Stimulated activated CD8-positive, alpha-beta memory T cell treated with anti-CD3 and anti-CD28 coated beads, Interleukin-2, amount 100 ng/mL, for 48 hours (primary cell): ENCODE data around the gene ZNF768.
"Not testable (repeated sequence)": the region's sequence is repeated elsewhere in the genome, so short reads cannot be mapped to it uniquely, and the experiment has no call there.

Experiments used
- DNase-seq, 2 donors: peaks; one replicate each; pipeline ENCODE4 v3.0.0-alpha.2; 2020; ENCODE audit warnings: low read depth in 2 of 2

ZNF768 gene

GRCh38 chr16:30555315-30556124, 29.2 kb upstream of the ZNF768 start:
- DNase-seq = no peak

GRCh38 chr16:30554557-30555314, 28.4 kb upstream of the ZNF768 start:
- DNase-seq = no peak

GRCh38 chr16:30553393-30553899, 27.1 kb upstream of the ZNF768 start:
- DNase-seq = no peak

DNA sequence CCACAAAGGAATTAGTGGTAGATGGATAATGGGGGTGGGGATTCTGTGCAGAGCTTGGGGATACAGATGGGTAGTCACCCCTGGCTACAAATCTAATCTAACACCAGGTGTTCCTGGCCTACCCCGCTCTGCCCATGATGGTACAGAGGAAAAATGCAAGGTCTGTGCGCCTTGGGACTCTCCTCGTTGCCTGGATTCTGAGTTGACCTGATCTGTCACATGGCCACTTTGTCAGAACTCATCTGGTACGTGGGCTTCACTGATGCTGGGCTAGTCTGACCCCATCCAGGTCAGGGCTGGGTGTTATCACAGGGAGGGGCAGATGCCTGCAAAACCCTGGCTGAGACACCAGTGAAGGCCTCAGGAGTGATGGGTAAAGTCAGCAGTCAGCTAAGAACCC, 26.6 kb upstream of the ZNF768 start:
- DNase-seq = no peak

- peak in 1 of 2 donors; percentile 44 for DNase-seq
These were observed 25.4 kb upstream of the ZNF768 start for GRCh38 chr16:30551781-30552180.

DNA sequence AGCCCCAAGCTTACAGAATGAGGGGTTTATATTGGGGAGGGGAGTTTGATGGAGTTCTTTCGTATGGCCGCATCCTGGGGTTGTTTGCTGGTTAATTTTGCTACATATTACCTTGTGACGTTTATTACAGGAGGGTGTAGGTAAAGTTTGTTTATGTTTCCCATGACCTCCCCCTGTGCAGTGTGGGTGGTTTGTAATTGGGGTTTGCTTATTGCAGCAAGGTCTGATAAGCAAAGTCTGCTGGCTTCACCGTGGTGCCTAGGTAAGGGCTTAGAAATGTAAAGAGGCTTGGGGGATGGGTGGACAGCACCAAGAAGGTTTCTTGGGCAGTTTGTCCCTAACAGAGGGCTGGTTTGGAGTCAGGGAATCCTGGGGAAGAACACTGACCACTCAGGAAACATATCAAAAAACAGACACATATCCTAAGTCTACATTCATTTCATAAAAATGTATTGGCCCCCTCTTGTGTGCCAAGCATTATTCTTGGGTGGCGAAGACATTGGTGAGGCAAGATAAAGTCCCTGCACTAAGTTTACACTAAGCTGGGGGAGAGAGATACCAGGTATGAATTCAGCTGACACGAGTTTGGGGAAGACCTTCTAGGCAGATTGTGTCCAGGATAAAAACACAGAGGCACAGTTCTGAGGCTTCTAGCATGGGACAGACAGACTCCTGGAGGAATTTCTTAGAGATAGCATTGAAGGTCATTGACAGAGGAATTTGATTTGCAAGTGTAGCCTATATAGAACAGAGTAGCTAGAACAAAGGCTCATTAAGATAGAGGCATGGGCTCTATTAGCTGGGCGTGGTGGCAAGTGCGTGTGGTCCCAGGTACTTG, 22.3 kb upstream of the ZNF768 start:
- DNase-seq = no peak

DNA sequence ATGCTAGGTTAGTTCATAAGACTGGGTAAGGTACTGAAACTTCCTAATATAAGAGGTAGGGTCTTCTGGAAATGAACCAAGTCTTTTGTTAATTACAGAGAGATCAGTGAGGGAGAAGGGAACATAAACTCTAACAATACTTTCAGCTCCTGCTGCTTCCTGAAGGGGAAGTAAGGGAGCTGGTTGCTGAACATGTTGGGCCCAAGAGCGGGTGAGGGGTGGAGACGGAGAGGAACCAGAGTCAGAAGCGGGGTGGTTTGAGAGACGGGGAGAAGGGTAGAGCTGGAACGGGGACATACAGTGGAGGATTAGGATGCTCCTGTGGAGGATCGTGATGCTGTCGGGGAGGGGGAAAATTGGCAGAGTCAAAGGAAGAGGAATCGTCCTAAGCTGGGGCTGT, 19.7 kb upstream of the ZNF768 start:
- DNase-seq = no peak

DNA sequence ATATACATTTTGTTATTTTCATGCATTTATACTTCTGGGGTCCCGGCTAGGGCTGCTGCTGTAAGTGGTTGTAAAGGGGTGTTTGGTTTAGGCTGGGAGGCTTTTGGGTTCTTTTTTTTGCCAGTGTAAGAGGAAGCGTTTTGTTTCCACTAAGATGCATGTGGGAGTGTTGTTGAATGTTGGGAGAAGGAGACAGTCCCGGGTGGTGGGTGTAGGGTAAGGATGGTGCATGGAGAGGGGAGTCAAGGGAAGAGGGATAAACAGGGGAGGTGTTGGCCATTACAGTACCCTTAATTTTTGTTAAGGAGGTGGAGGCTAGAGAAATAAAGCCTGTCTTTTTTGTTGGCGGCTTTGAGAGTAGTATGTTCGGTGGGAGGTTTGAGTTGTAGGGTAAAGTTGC, 16.7 kb upstream of the ZNF768 start:
- DNase-seq = no peak

- DNase-seq = no peak
These were observed 15.3 kb upstream of the ZNF768 start for GRCh38 chr16:30541502-30542329.

DNA sequence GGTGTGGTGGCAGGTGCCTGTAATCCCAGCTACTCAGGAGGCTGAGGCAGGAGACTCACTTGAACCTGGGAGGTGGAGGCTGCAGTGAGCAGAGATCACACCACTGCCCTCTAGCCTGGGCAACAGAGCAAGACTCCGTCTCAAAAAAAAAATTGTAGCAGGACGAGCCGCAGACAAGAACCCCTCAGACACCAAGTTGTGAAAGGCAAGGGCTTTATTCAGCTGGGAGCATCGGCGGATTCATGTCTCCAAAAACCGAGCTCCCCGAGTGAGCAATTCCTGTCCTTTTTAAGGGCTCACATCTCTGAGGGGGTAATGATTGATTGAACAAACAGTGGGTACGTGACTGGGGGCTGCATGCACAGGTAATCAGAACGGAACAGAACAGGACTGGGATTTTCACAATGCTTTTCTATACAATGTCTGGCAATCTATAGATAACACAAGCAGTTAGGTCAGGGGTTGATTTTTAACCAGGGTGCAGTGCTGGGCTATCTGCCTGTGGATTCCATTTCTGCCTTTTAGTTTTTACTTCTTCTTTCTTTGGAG, 14.6 kb upstream of the ZNF768 start:
- not testable (repeated sequence) for DNase-seq

GRCh38 chr16:30539986-30540526, 13.7 kb upstream of the ZNF768 start:
- DNase-seq = not testable (repeated sequence)

GRCh38 chr16:30539000-30539964, 12.9 kb upstream of the ZNF768 start:
- DNase-seq = no peak

DNA sequence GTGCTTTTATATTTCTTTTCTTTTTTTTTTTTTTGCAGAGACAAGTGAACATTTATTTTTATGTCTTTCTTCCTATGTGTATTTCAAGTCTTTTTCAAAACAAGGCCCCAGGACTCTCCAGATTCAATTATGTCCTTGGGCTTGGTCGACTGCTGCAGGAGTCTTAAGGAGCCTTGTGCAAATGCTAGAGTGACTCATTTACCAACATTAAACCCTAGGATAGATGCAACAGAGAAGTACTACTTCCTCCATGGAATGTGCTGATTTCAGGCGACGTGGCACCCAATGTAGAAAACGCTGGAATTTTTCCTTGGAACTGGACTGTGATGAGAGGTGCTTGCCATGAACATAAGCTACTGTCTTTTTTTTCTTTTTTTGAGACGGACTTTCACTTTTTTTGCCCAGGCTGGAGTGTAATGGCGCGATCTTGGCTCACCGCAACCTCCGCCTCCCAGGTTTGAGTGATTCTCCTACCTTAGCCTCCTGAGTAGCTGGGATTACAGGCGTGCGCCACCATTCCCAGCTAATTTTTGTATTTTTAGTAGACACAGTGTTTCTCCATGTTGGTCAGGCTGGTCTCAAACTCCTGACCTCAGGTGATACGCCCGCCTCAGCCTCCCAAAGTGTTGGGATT, 10.1 kb upstream of the ZNF768 start:
- DNase-seq = not testable (repeated sequence)

DNA sequence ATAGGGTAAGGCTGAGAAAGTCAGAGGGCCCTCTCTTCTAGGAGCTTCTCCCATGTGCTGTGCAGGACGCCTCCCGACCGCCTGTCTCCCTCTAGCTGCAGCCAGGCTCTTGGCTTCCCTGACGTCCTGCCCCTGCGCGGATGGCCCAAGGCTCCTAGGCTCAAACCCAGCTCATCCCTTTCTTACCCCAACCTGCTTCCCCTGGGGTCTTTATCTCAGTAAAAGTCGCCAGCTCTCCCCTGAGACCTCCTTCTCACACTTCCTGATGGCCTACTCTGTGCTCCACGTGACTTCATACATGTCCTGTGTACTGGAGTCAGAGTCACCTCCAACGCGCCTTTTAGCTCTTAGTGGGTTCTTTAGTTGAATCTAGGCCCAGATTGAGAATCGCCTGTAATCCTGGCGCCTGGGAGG, 9.4 kb upstream of the ZNF768 start:
- peak in 1 of 2 donors; percentile 49 for DNase-seq

DNA sequence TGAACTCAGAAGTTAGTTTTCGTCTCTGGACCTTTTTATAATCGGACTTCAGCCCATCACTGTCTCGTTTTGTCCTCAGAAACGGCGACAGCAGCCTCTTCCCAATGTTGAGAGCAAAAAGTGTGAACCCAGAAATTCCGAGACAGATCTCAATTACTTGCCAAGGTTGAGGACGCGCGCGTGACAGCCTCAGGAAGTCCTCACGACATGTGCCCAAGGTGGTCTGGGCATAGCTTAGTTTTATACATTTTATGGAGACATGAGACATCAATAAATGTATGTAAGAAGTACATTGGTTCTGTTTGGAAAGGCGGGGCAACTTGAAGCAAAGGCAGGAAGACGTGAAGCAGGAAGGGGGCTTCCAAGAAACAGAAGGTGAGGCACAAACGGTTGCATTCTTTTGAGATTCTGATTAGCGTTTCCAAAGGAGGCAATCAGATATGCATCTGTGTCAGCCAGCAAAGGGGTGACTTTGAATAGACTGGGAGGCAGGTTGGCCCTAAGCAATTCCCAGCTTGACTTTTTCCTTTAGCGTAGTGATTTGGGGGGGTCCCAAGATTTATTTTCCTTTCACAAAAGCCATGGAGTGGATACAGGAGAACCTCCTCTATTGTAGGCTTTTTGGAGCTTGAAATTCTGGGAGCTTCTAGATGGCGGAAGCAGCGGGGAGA, 8.9 kb upstream of the ZNF768 start:
- no peak for DNase-seq

- peak; percentile 86 to 88 for DNase-seq
These were observed 8.2 kb upstream of the ZNF768 start, which contains the start of gene ZNF747 for GRCh38 chr16:30534368-30535105. Gene ZNF747, minus strand, starts transcription at chr16:30534858. Its CDS starts 179 bp downstream, at chr16:30534679.

- no peak for DNase-seq
These were observed 7.5 kb upstream of the ZNF768 start for GRCh38 chr16:30533748-30534367.
